Measurements from ENCODE around the gene RANBP1. TPM values are rescaled to one million over a fixed set of nuclear protein-coding genes. Genes with fewer than 3 reads are reported as not detected.
A peak's percentile ranks its signal among the peaks of the same experiment; 100 is the strongest.

Gene RANBP1
- total RNA-seq, 1 experiment from 2014 or later = 443 TPM

- ATAC-seq (peak; percentile 48; the same call in 1 of the 2 replicates), DNase-seq (ENCODE audit: low spot score) (no peak)
- Mint-ChIP-seq H3K4me3 (no peak overlapping the region), H3K27me3 (ENCODE audit: low read depth) (no peaks in the 10 kb centered on the region), H3K4me1 (no peaks in the 10 kb centered on the region; the same call in 1 of the 2 replicates), H3K9me3 (no peaks in the 10 kb centered on the region), H3K27ac (no peak overlapping the region), H3K36me3 (peaks cover 93% of the 10 kb centered on the region)
- TF ChIP-seq TP53 (CRISPR knock-in tag; IDR thresholded peaks at IDR 0.05) (no peak), ZNF425 (CRISPR knock-in tag; conservative IDR thresholded peaks at IDR 0.05) (no peak), FOXP1 (CRISPR knock-in tag; IDR thresholded peaks at IDR 0.05; ENCODE audit: borderline replicate concordance) (0 out of 2 replicates have a peak, but pooled peaks have one; percentile 32)
- ChIA-PET CTCF (interaction anchor here (0.9 to 1.8 kb wide), 4 partner anchors 9 to 26 kb away, joined by 3 to 5 read pairs (median 4); partner anchors contain the start of gene RANBP1), POLR2A (no interaction called here)
Observed at GRCh38 chr22:20094197-20094807, 21.6 kb upstream of the RANBP1 start.

DNA sequence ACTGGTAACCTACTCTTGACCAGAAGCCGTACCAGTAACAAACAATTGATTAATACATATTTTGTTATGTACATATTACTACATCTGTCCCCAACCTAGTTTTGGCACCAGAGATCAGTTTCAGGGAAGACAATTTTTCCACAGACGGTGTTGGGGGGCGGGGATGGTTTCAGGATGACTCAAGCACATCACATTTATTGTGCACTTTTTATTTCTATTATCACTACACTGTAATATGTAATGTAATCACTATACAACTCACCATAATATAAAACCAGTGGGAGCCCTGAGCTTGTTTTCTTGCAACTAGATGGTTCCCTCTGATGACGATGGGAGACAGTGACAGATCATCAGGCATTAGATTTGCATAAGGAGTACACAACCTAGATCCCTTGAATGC, 20.4 kb upstream of the RANBP1 start:
- DNase-seq (ENCODE audit: low spot score) = no peak
- Mint-ChIP-seq H3K27me3 (ENCODE audit: low read depth) (no peaks in the 10 kb centered on the region), H3K27ac (no peak overlapping the region), H3K4me3 (no peak overlapping the region), H3K9me3 (no peaks in the 10 kb centered on the region), H3K36me3 (peaks cover 93% of the 10 kb centered on the region), H3K4me1 (peaks cover 12% of the 10 kb centered on the region)
- ChIA-PET CTCF (no interaction called here), POLR2A (no interaction called here)
- TF ChIP-seq ATF6 (CRISPR knock-in tag; IDR thresholded peaks at IDR 0.05) (no peak), SP1 (CRISPR knock-in tag; conservative IDR thresholded peaks at IDR 0.05) (no peak), CTCF (IDR thresholded peaks at IDR 0.05) (no peak), PRRX2 (CRISPR knock-in tag; IDR thresholded peaks at IDR 0.05) (no peak), SMAD3 (CRISPR knock-in tag; IDR thresholded peaks at IDR 0.05; ENCODE audit: borderline replicate concordance) (no peak), ELF4 (CRISPR knock-in tag; IDR thresholded peaks at IDR 0.05; ENCODE audit: low read depth) (no peak), GTF2I (CRISPR knock-in tag; conservative IDR thresholded peaks at IDR 0.05) (no peak), ZSCAN18 (CRISPR knock-in tag; IDR thresholded peaks at IDR 0.05) (no peak), MYBL2 (CRISPR knock-in tag; IDR thresholded peaks at IDR 0.05) (no peak)
- TF ChIP-seq, protein P1, sequence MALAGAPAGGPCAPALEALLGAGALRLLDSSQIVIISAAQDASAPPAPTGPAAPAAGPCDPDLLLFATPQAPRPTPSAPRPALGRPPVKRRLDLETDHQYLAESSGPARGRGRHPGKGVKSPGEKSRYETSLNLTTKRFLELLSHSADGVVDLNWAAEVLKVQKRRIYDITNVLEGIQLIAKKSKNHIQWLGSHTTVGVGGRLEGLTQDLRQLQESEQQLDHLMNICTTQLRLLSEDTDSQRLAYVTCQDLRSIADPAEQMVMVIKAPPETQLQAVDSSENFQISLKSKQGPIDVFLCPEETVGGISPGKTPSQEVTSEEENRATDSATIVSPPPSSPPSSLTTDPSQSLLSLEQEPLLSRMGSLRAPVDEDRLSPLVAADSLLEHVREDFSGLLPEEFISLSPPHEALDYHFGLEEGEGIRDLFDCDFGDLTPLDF (CRISPR knock-in tag; IDR thresholded peaks at IDR 0.05) = no peak
- no peak for ATAC-seq
